Prostate gland (tissue), 2 donors: Measurements from ENCODE around the gene APOM. TPM values are rescaled to one million over a fixed set of nuclear protein-coding genes. Genes with fewer than 3 reads are reported as not detected.

ENCODE experiments used
- DNase-seq: peaks from one replicate; pipeline ENCODE4 v3.0.0-alpha.2; 2019; ENCODE audit warnings: low spot score
- H3K27ac ChIP-seq, 2 donors: fragments of 200-600 bp; sonication (generic); 2 replicates each; pipeline ENCODE4 v1.5.1; 2017 to 2019
- H3K27me3 ChIP-seq: fragments of 200-600 bp; sonication (generic); replicated peaks from 2 replicates; pipeline ENCODE4 v1.5.1; 2019; ENCODE audit not compliant: insufficient read depth
- H3K36me3 ChIP-seq, 2 donors: fragments of 200-600 bp; sonication (generic); 1 replicate in 1 of 2; 2 replicates in 1 of 2; pipeline versions ENCODE4 v1.5.1 to v1.8.1; 2017 to 2019
- H3K4me1 ChIP-seq: fragments of 200-600 bp; sonication (generic); replicated peaks from 2 replicates; pipeline ENCODE4 v1.5.1; 2019
- H3K4me3 ChIP-seq, 2 donors: fragments of 200-600 bp; sonication (generic); 2 replicates each; pipeline ENCODE4 v1.5.1; 2017 to 2019
- H3K9me3 ChIP-seq: fragments of 200-600 bp; sonication (generic); 2 replicates; pipeline ENCODE4 v1.5.1; 2017
- POLR2A ChIP-seq: fragments of 450-650 bp; IDR thresholded peaks from one replicate; pipeline ENCODE4 v1.6.1; 2016; ENCODE audit warnings: antibody characterized with exemption, mild to moderate bottlenecking
- POLR2AphosphoS5 ChIP-seq: sonication (generic); formaldehyde crosslinking; IDR thresholded peaks from one replicate; pipeline ENCODE4 v1.6.1; 2017; ENCODE audit warnings: antibody characterized with exemption
- WGBS: methylation state at CpG from one replicate; pipeline ENCODE4 v1.1.5; 2018; 5-methylcytosine and 5-hydroxymethylcytosine counted together
- intact Hi-C: fragments of 100-400 bp; cut with DNase I; formaldehyde crosslinking; loops from one replicate; pipeline ENCODE4 v1.14.2; 2022
- total RNA-seq, 2 donors: library from RNA; depleted of rRNA; stranded (reverse); fragments of >200 nt; gene quantifications; one replicate each; pipeline ENCODE4 v1.1.0, GENCODE V29; 2016
- TF ChIP-seq, protein P1 (sequence below), 4 experiments: fragments of 200-600 bp in 2 of 4; fragments of 450-650 bp in 2 of 4; sonication (generic) in 2 of 4; IDR thresholded peaks; 1 replicate in 3 of 4; 2 replicates in 1 of 4; pipeline ENCODE4 v1.5.1; 2016 to 2019; ENCODE audit warnings: antibody characterized with exemption in 4 of 4, mild to moderate bottlenecking in 2 of 4, moderate library complexity in 2 of 4

The APOM gene
- total RNA-seq, 2 donors from 2014 or later: 1.6 to 6.8 TPM

DNA sequence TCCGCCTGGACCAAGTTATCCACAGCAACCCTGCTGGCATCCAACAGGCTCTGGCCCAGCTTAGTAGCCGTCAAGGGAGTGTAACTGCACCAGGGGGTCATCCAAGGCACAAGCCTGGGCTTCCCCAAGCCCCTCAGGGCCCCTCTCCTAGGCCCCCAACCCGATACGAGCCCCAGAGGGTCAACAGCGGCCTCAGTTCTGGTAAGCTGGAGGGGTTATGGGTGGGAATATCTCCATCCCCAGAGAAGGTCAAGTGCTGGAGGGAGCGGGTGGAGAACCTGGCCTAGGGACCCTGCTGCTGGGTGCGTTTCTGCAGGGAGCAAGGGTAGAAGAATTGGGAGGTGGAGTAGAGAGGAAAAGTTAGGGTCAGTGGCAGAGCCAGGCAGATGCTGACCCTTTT is 22.2 kb upstream of the APOM start:
- Histone ChIP-seq H3K27me3 (no peaks in the 10 kb centered on the region), H3K9me3 (no peaks in the 10 kb centered on the region), H3K36me3 (peaks cover 33 to 44% of the 10 kb centered on the region in 2 donors), H3K4me1 (no peaks in the 10 kb centered on the region), H3K27ac (peak overlapping the region in 1 of 2 donors; percentile 32), H3K4me3 (no peak overlapping the region)
- intact Hi-C loops: no loop called here
- no peak for DNase-seq
- 84% methylated on average over 7 of the region's 7 CpGs for whole genome bisulfite sequencing
- TF ChIP-seq, protein P1, sequence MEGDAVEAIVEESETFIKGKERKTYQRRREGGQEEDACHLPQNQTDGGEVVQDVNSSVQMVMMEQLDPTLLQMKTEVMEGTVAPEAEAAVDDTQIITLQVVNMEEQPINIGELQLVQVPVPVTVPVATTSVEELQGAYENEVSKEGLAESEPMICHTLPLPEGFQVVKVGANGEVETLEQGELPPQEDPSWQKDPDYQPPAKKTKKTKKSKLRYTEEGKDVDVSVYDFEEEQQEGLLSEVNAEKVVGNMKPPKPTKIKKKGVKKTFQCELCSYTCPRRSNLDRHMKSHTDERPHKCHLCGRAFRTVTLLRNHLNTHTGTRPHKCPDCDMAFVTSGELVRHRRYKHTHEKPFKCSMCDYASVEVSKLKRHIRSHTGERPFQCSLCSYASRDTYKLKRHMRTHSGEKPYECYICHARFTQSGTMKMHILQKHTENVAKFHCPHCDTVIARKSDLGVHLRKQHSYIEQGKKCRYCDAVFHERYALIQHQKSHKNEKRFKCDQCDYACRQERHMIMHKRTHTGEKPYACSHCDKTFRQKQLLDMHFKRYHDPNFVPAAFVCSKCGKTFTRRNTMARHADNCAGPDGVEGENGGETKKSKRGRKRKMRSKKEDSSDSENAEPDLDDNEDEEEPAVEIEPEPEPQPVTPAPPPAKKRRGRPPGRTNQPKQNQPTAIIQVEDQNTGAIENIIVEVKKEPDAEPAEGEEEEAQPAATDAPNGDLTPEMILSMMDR (IDR thresholded peaks at IDR 0.05): no peak
- TF ChIP-seq POLR2AphosphoS5 (no peak), POLR2A (no peak)

DNA sequence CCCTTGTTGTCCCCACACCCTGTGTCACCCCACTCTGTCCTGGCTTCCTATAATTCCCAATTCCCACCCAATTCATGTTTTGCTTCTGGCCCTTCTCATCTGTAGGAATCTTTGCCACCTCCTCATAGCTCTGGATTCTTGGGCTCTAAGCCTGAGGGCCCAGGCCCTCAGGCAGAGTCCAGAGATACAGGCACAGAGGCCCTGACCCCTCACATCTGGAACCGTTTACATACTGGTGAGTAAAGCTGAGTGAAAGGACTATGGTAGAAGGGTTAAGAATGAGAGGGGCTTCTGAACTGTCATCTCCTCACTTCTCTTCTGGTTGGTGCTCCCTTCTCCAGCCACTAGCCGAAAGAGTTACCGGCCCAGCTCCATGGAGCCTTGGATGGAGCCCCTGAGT is 21.6 kb upstream of the APOM start:
- H3K27ac ChIP-seq: peak overlapping the region in 1 of 2 donors; percentile 32
- WGBS: 89% methylated on average over 3 of the region's 3 CpGs
- intact Hi-C loops: no loop called here
- no peaks in the 10 kb centered on the region for H3K4me1 ChIP-seq
- no peaks in the 10 kb centered on the region for H3K9me3 ChIP-seq
- no peak for TF ChIP-seq POLR2A
- TF ChIP-seq, protein P1 (IDR thresholded peaks at IDR 0.05): no peak
- TF ChIP-seq POLR2AphosphoS5: no peak
- no peak overlapping the region for H3K4me3 ChIP-seq
- no peak for DNase-seq
- no peaks in the 10 kb centered on the region for H3K27me3 ChIP-seq
- peaks cover 27 to 37% of the 10 kb centered on the region in 2 donors for H3K36me3 ChIP-seq

DNA sequence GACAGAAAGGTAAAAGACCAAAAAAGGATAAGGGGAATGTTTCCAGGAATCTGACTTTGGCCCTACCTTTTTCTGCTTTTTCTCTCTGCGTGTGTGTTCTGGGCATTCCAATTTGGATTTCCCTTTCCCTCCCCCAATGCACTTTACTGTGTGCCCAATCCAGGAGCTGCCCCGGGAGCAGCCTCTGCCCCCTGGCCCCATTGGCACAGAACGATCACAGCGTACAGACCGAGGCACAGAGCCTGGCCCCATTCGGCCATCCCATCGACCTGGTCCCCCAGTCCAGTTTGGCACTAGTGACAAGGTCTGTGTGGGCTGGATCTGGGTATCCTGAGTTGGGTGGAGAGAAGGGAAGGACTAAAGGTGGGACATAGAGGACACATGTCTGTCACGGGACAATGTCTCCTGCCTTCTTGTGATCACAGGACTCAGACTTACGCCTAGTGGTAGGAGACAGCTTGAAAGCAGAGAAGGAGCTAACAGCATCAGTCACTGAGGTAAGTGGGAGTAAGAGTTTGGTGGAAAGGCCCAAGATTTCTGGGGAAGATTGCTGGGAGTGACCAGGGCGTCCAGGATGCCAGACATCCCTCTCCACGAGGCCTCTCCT is 20.6 kb upstream of the APOM start:
- Histone ChIP-seq H3K4me3 (no peak overlapping the region), H3K27ac (no peak overlapping the region), H3K4me1 (no peaks in the 10 kb centered on the region), H3K27me3 (no peaks in the 10 kb centered on the region), H3K9me3 (no peaks in the 10 kb centered on the region), H3K36me3 (peaks cover 22 to 40% of the 10 kb centered on the region in 2 donors)
- TF ChIP-seq POLR2AphosphoS5 (no peak), POLR2A (no peak)
- TF ChIP-seq, protein P1 (IDR thresholded peaks at IDR 0.05): no peak
- WGBS: 73% methylated on average over 11 of the region's 11 CpGs
- no peak for DNase-seq
- intact Hi-C loops: no loop called here

DNA sequence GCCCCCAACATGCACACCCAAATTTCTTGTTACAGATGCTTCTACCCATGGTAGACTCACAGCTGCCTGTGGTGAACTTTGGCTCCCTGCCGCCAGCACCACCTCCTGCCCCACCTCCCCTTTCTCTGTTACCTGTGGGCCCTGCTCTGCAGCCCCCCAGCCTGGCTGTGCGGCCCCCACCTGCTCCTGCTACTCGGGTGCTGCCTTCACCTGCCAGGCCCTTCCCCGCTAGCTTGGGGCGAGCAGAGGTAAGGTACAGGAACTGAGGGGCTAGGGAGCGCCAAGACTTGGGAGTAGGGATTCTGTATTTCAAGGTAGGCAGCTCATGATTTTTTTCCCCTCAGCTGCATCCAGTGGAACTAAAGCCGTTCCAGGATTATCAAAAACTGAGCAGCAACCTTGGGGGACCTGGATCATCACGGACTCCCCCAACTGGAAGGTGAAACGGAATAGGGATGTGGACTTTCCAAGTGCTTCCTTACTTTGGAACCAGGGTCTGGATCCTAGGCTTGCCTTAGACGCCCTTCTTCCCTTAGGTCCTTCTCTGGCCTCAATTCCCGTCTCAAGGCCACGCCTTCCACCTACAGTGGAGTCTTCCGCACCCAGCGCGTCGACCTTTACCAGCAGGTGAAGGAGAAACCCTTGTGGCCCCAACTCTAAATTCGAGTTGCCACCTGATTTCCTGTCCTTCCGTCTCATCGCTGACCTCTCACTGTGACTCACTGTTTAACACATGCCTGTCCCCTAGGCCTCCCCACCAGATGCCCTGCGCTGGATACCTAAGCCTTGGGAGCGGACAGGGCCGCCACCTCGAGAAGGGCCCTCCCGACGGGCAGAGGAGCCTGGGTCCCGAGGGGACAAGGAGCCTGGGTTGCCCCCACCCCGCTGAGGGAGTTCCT is 18.7 kb upstream of the APOM start:
- H3K4me3 ChIP-seq: no peak overlapping the region
- TF ChIP-seq, protein P1 (IDR thresholded peaks at IDR 0.05): no peak
- TF ChIP-seq POLR2A (no peak), POLR2AphosphoS5 (no peak)
- no peak for DNase-seq
- no peaks in the 10 kb centered on the region for H3K4me1 ChIP-seq
- H3K9me3 ChIP-seq: no peaks in the 10 kb centered on the region
- no peak overlapping the region for H3K27ac ChIP-seq
- intact Hi-C loops: no loop called here
- no peaks in the 10 kb centered on the region for H3K27me3 ChIP-seq
- H3K36me3 ChIP-seq: peaks cover 31 to 44% of the 10 kb centered on the region in 2 donors
- 74% methylated on average over 27 of the region's 27 CpGs for WGBS
